Cardiac fibroblast (primary cell): ENCODE data around the gene ITPR3.

Source experiments
- DNase-seq, 2 donors: peaks; one replicate each; pipeline versions ENCODE4 v3.0.0 to v3.0.0-alpha.2; 2010; ENCODE audit warnings: low read depth in 2 of 2
- H3K4me3 ChIP-seq, 2 donors: replicated peaks in 1 of 2; 1 replicate in 1 of 2; 2 replicates in 1 of 2; pipeline ENCODE4 v1.5.1; 2011; ENCODE audit warnings: low read depth in 2 of 2, low read length in 2 of 2, mild to moderate bottlenecking in 2 of 2, moderate library complexity in 1 of 2
- CTCF ChIP-seq: IDR thresholded peaks from one replicate; pipeline ENCODE4 v1.5.1; 2011; ENCODE audit warnings: low read depth, mild to moderate bottlenecking, low read length, inconsistent platforms

The ITPR3 gene

GRCh38 chr6:33597551-33598322 is 23.4 kb upstream of the ITPR3 start:
- DNase-seq = peak in 1 of 2 donors; percentile 66
- H3K4me3 ChIP-seq = no peak overlapping the region
- no peak for TF ChIP-seq CTCF

- DNase-seq = no peak
- no peak overlapping the region for H3K4me3 ChIP-seq
- TF ChIP-seq CTCF = no peak
Measured at GRCh38 chr6:33599413-33599938, 21.6 kb upstream of the ITPR3 start.

GRCh38 chr6:33600761-33601160 is 20.4 kb upstream of the ITPR3 start:
- no peak for DNase-seq
- H3K4me3 ChIP-seq = no peak overlapping the region
- no peak for TF ChIP-seq CTCF

GRCh38 chr6:33602180-33602579 is 18.9 kb upstream of the ITPR3 start:
- no peak overlapping the region for H3K4me3 ChIP-seq
- DNase-seq = no peak
- TF ChIP-seq CTCF = no peak

GRCh38 chr6:33604941-33605854 is 15.9 kb upstream of the ITPR3 start:
- no peak for TF ChIP-seq CTCF
- no peak overlapping the region for H3K4me3 ChIP-seq

GRCh38 chr6:33606642-33607041 is 14.5 kb upstream of the ITPR3 start:
- no peak for TF ChIP-seq CTCF
- no peak overlapping the region for H3K4me3 ChIP-seq
- DNase-seq = no peak

More at GRCh38 chr6:33604941-33605854, 15.9 kb upstream of the ITPR3 start:
- DNase-seq = no peak
